Activated B cell treated with CpG ODN at 0.5 μM for 24 hours (primary cell): ENCODE data around the gene DOCK1. TPM values are rescaled to one million over a fixed set of nuclear protein-coding genes. Genes with fewer than 3 reads are reported as not detected.
"Not testable (repeated sequence)": the region's sequence is repeated elsewhere in the genome, so short reads cannot be mapped to it uniquely, and the experiment has no call there.

ENCODE experiments used
- ATAC-seq: fragments of 200-7000 bp; cut with Tn5 transposase; one replicate; pipeline ENCODE4 v1.10.0; 2021; ENCODE audit warnings: low read depth, mild to moderate bottlenecking, moderate library complexity
- CTCF ChIA-PET: fragments of 350-600 bp; sonication (Branson Sonifier 250); formaldehyde crosslinking; loops from one replicate; lab custom pipeline; 2021; ENCODE audit warnings: antibody characterized with exemption; lab: Charles Lee
- POLR2A ChIA-PET: fragments of 350-600 bp; sonication (Branson Sonifier 250); formaldehyde crosslinking; loops from one replicate; lab custom pipeline; 2021; ENCODE audit warnings: antibody characterized with exemption; lab: Charles Lee
- DNase-seq: peaks from one replicate; pipeline ENCODE4 v3.0.0; 2022
- H3K27ac Mint-ChIP-seq: one replicate; pipeline ENCODE4 v1.8.0; 2020; ENCODE audit warnings: mixed read lengths
- H3K27me3 Mint-ChIP-seq: one replicate; pipeline ENCODE4 v1.8.0; 2021; ENCODE audit warnings: mixed read lengths
- H3K36me3 Mint-ChIP-seq: one replicate; pipeline ENCODE4 v1.8.0; 2021; ENCODE audit warnings: low read depth, mixed read lengths
- H3K4me1 Mint-ChIP-seq: one replicate; pipeline ENCODE4 v1.8.0; 2021; ENCODE audit warnings: mixed read lengths
- H3K4me3 Mint-ChIP-seq: one replicate; pipeline ENCODE4 v1.8.0; 2020; ENCODE audit warnings: mild to moderate bottlenecking, mixed read lengths
- H3K9me3 Mint-ChIP-seq: one replicate; pipeline ENCODE4 v1.8.0; 2020; ENCODE audit warnings: mixed read lengths
- CTCF ChIP-seq: fragments of 200-600 bp; IDR thresholded peaks from one replicate; pipeline ENCODE4 v1.8.0; 2022; ENCODE audit warnings: antibody characterized with exemption, mild to moderate bottlenecking
- intact Hi-C: fragments of 100-400 bp; cut with micrococcal nuclease; formaldehyde crosslinking; loops from one replicate; pipeline ENCODE4 v1.15.1; 2024
- total RNA-seq: library from RNA; stranded (reverse); gene quantifications from 2 replicates; pipeline ENCODE4 v1.2.3, GENCODE V29; 2022

Gene DOCK1
- total RNA-seq, 1 donor from 2014 or later = not detected

GRCh38 chr10:126880926-126881325 is 24.3 kb upstream of the DOCK1 start:
- peaks cover 5% of the 10 kb centered on the region for H3K9me3 Mint-ChIP-seq
- intact Hi-C loops = no loop called here
- TF ChIP-seq CTCF = no peak
- CTCF ChIA-PET = no interaction called here
- H3K36me3 Mint-ChIP-seq = no peaks in the 10 kb centered on the region
- H3K27me3 Mint-ChIP-seq = no peaks in the 10 kb centered on the region
- no peak overlapping the region for H3K4me3 Mint-ChIP-seq
- no peak overlapping the region for H3K27ac Mint-ChIP-seq
- no peak for ATAC-seq
- DNase-seq = no peak
- no peaks in the 10 kb centered on the region for H3K4me1 Mint-ChIP-seq
- POLR2A ChIA-PET = no interaction called here

DNA sequence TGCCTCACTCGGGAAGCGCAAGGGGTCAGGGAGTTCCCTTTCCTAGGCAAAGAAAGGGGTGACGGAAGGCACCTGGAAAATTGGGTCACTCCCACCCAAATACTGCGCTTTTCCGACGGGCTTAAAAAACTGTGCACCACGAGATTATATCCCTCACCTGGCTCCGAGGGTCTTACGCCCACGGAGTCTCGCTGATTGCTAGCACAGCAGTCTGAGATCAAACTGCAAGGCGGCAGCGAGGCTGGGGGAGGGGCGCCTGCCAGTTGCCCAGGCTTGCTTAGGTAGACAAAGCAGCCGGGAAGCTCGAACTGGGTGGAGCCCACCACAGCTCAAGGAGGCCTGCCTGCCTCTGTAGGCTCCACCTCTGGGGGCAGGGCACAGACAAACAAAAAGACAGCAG is 23.2 kb upstream of the DOCK1 start:
- CTCF ChIA-PET, H3K36me3 Mint-ChIP-seq, ATAC-seq, H3K9me3 Mint-ChIP-seq, H3K27me3 Mint-ChIP-seq, H3K4me3 Mint-ChIP-seq, intact Hi-C loops, POLR2A ChIA-PET, DNase-seq, H3K27ac Mint-ChIP-seq, H3K4me1 Mint-ChIP-seq: not testable (repeated sequence)

GRCh38 chr10:126888436-126888835 is 16.8 kb upstream of the DOCK1 start:
- POLR2A ChIA-PET, H3K4me1 Mint-ChIP-seq, DNase-seq, H3K36me3 Mint-ChIP-seq, ATAC-seq, H3K27ac Mint-ChIP-seq, H3K9me3 Mint-ChIP-seq, intact Hi-C loops, H3K27me3 Mint-ChIP-seq, CTCF ChIA-PET, H3K4me3 Mint-ChIP-seq: not testable (repeated sequence)

DNA sequence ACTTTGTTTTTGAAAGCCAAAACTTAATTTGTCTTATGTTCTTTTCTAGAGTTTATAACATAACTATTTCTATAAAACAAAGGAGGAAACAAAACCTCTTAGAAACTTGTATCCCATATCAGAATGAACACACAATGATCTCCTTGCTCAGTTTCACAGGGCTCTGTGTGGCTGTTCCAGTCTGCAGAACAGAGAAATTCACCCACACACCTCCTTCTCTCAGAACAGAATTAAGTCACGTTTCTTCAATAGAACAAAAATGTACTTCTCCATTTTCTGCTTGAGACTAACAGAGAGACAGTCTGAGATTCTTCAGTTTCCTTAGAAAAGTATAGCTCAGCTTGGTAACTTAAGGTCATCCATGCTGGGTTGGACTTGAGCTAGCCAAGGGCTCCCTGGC is 15.8 kb upstream of the DOCK1 start:
- CTCF ChIA-PET = no interaction called here
- no peaks in the 10 kb centered on the region for H3K36me3 Mint-ChIP-seq
- no peak for ATAC-seq
- POLR2A ChIA-PET = no interaction called here
- DNase-seq = no peak
- no peak for TF ChIP-seq CTCF
- no peak overlapping the region for H3K4me3 Mint-ChIP-seq
- no peak overlapping the region for H3K27ac Mint-ChIP-seq
- H3K4me1 Mint-ChIP-seq = no peaks in the 10 kb centered on the region
- H3K27me3 Mint-ChIP-seq = no peaks in the 10 kb centered on the region
- intact Hi-C loops = no loop called here
- H3K9me3 Mint-ChIP-seq = no peaks in the 10 kb centered on the region

DNA sequence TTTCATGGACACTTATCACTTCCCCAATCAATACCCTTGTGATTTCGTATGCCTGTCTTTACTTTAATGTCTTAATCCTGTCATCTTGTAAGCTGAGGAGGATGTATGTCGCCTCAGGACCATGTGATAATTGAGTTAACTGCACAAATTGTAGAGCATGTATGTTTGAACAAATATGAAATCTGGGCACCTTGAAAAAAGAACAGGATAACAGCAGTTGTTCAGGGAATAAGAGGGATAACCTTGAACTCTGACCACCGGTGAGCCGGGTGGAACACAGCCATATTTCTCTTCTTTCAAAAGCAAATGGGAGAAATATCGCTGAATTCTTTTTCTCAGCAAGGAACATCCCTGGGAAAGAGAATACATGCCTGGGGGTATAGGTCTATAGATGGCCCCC is 14.4 kb upstream of the DOCK1 start:
- CTCF ChIA-PET, H3K9me3 Mint-ChIP-seq, H3K4me3 Mint-ChIP-seq, ATAC-seq, H3K27me3 Mint-ChIP-seq, H3K27ac Mint-ChIP-seq, DNase-seq, POLR2A ChIA-PET, intact Hi-C loops, H3K4me1 Mint-ChIP-seq, H3K36me3 Mint-ChIP-seq: not testable (repeated sequence)

DNA sequence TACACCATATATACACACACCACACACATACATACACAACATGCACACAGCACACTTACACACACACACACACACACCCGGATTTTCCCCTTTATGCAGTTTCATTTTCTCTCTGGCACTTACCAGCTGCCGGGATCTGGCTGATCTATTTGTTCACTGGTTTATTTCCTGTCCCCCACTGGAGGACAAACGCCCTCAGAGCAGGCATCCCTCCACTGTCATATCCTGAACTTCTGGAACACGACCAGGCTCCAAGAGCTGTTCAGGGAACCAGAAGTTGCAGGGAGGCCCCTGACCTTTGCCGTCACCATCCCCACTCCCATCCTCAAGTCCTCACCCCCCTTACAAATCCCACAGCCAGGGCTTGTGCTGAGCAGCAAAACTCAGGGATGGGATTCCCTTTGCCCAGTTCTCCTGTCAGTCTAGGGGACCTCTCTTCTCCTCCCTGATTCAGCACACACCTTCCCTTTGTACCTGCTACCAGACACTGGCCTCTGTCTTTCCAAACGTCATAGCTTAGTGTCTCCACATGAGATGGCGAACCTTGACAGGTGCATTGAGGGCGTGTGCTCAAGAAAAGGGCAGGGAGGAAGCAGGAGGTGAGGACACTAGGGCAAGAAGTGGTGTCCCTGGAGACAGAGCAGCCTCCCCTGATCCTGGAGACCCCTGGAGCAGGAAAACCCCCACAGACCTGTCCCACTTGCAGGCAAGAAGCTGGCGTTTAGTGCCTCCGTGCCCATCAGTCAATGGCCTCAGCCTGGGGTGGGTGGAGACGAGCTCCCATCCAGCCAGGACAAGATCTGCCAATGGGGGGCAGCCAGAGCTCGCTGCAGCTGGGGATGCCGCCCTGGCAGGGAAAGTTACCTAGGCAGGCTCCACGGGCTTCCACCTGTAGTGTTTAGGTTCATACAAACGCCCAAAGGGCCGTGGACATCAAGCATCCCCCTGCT is 12.7 kb upstream of the DOCK1 start:
- CTCF ChIA-PET = no interaction called here
- DNase-seq (no peak), ATAC-seq (no peak)
- Mint-ChIP-seq H3K4me1 (no peaks in the 10 kb centered on the region), H3K27ac (no peak overlapping the region), H3K36me3 (no peaks in the 10 kb centered on the region), H3K4me3 (no peak overlapping the region), H3K27me3 (no peaks in the 10 kb centered on the region), H3K9me3 (no peaks in the 10 kb centered on the region)
- POLR2A ChIA-PET = no interaction called here
- intact Hi-C loops = no loop called here
- no peak for TF ChIP-seq CTCF
